ENCODE data around the gene DACT2. TPM values are rescaled to one million over a fixed set of nuclear protein-coding genes. Genes with fewer than 3 reads are reported as not detected.

The DACT2 gene
- total RNA-seq, 3 donors from 2014 or later (not counting 1 experiment from before 2014, with no cell fraction given), result not detected

DNA sequence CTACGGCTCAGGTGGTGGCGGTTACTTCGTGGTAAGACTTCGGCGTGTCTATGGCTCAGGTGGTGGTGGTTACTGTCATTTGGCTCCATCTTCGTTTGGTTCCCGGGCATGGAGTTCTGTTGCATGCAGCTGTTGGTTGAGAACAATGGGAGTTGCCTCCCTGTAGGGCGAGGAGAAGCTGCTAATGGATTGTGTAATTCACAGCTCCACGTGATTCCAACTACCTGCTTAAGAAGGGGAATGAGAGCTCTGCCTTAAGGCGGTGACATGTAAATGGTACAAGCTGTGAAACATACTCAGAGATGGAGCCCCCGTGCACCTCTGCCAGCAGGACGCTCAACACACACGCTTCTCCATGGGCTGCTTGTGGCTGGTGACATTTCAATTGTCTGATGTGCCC is 12.4 kb upstream of the DACT2 start:
- H3K27ac Mint-ChIP-seq, result no peak overlapping the region
- no peaks in the 10 kb centered on the region for H3K4me1 Mint-ChIP-seq
- H3K9me3 ChIP-seq (ENCODE audit: control insufficient read depth, insufficient read depth, low read length), result no peaks in the 10 kb centered on the region
- no peaks in the 10 kb centered on the region for H3K4me1 ChIP-seq (ENCODE audit: control insufficient read depth, insufficient read depth, low read length)
- H3K36me3 Mint-ChIP-seq, result no peaks in the 10 kb centered on the region
- peaks cover 32 to 56% of the 10 kb centered on the region in 2 donors for H3K27me3 Mint-ChIP-seq (ENCODE audit: low read depth in 2 of 2)
- TF ChIP-seq, protein P1, sequence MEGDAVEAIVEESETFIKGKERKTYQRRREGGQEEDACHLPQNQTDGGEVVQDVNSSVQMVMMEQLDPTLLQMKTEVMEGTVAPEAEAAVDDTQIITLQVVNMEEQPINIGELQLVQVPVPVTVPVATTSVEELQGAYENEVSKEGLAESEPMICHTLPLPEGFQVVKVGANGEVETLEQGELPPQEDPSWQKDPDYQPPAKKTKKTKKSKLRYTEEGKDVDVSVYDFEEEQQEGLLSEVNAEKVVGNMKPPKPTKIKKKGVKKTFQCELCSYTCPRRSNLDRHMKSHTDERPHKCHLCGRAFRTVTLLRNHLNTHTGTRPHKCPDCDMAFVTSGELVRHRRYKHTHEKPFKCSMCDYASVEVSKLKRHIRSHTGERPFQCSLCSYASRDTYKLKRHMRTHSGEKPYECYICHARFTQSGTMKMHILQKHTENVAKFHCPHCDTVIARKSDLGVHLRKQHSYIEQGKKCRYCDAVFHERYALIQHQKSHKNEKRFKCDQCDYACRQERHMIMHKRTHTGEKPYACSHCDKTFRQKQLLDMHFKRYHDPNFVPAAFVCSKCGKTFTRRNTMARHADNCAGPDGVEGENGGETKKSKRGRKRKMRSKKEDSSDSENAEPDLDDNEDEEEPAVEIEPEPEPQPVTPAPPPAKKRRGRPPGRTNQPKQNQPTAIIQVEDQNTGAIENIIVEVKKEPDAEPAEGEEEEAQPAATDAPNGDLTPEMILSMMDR (IDR thresholded peaks at IDR 0.05), result no peak
- no peaks in the 10 kb centered on the region for H3K9me3 Mint-ChIP-seq
- DNase-seq (no peak), ATAC-seq (no peak)
- intact Hi-C loops (cut with micrococcal nuclease), result no loop called here
- no peaks in the 10 kb centered on the region for H3K36me3 ChIP-seq (ENCODE audit: control insufficient read depth, insufficient read depth, low read length)
- H3K4me3 ChIP-seq (ENCODE audit: low read length), result no peak overlapping the region
- H3K4me3 Mint-ChIP-seq, result no peak overlapping the region
- no peak overlapping the region for H3K27ac ChIP-seq (ENCODE audit: low read length)
- 56% methylated on average over 13 of the region's 13 CpGs for WGBS (ENCODE audit: insufficient coverage)
- no peaks in the 10 kb centered on the region for H3K27me3 ChIP-seq (ENCODE audit: control insufficient read depth, insufficient read depth, low read length)

DNA sequence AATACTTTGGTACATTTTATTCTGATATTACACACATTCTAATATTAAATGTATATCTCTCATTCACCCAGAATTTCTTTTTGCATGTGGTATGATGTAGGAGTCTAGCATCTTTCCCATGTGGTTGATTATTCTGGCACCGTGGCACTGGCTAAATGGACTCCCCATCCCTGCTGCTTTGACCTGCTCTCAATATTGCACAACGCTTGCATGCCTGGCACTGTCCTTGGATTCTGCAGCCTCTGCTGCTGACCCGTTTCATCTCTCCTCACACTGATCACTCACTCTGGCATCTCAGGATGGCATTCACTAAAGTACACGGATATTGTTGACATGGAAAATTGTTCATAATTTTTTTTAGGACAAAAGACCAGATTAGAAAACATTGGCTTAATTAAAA is 11.5 kb upstream of the DACT2 start:
- Mint-ChIP-seq H3K9me3 (no peaks in the 10 kb centered on the region), H3K4me1 (no peaks in the 10 kb centered on the region), H3K27me3 (ENCODE audit: low read depth in 2 of 2) (peaks cover 40 to 65% of the 10 kb centered on the region in 2 donors), H3K36me3 (no peaks in the 10 kb centered on the region), H3K27ac (no peak overlapping the region), H3K4me3 (no peak overlapping the region)
- no peaks in the 10 kb centered on the region for H3K36me3 ChIP-seq (ENCODE audit: control insufficient read depth, insufficient read depth, low read length)
- TF ChIP-seq, protein P1 (IDR thresholded peaks at IDR 0.05), result no peak
- H3K9me3 ChIP-seq (ENCODE audit: control insufficient read depth, insufficient read depth, low read length), result no peaks in the 10 kb centered on the region
- 77% methylated on average over 4 of the region's 4 CpGs for WGBS (ENCODE audit: insufficient coverage)
- no peaks in the 10 kb centered on the region for H3K27me3 ChIP-seq (ENCODE audit: control insufficient read depth, insufficient read depth, low read length)
- H3K4me3 ChIP-seq (ENCODE audit: low read length), result no peak overlapping the region
- no peaks in the 10 kb centered on the region for H3K4me1 ChIP-seq (ENCODE audit: control insufficient read depth, insufficient read depth, low read length)
- intact Hi-C loops (cut with micrococcal nuclease), result no loop called here
- ATAC-seq (no peak), DNase-seq (no peak)
- no peak overlapping the region for H3K27ac ChIP-seq (ENCODE audit: low read length)

DNA sequence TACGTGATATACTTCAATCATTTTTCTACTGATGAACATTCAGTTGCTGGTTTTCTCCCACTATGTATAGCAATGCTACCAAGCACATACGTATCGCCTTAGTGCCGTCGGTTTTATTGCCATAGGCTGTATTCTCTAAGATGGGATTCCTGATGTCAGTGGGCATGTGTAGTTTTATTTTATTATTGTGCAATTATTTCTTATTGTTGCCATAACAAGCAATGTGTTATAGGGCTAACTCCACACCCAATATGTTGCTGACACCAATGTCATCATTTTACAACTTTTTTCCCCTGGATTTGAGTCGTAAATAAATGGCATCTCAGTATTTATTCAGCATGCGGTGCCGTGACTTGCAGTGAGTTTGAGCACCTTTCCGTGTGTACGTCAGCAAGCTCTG is 10.8 kb upstream of the DACT2 start:
- Histone ChIP-seq H3K27me3 (ENCODE audit: control insufficient read depth, insufficient read depth, low read length) (no peaks in the 10 kb centered on the region), H3K36me3 (ENCODE audit: control insufficient read depth, insufficient read depth, low read length) (no peaks in the 10 kb centered on the region), H3K9me3 (ENCODE audit: control insufficient read depth, insufficient read depth, low read length) (no peaks in the 10 kb centered on the region), H3K4me1 (ENCODE audit: control insufficient read depth, insufficient read depth, low read length) (no peaks in the 10 kb centered on the region), H3K27ac (ENCODE audit: low read length) (no peak overlapping the region), H3K4me3 (ENCODE audit: low read length) (no peak overlapping the region)
- 86% methylated on average over 8 of the region's 10 CpGs for WGBS (ENCODE audit: insufficient coverage)
- H3K27ac Mint-ChIP-seq, result no peak overlapping the region
- H3K4me1 Mint-ChIP-seq, result no peaks in the 10 kb centered on the region
- no peak overlapping the region for H3K4me3 Mint-ChIP-seq
- H3K27me3 Mint-ChIP-seq (ENCODE audit: low read depth in 2 of 2), result peaks cover 44 to 72% of the 10 kb centered on the region in 2 donors
- TF ChIP-seq, protein P1 (IDR thresholded peaks at IDR 0.05), result no peak
- intact Hi-C loops (cut with micrococcal nuclease), result no loop called here
- H3K36me3 Mint-ChIP-seq, result no peaks in the 10 kb centered on the region
- DNase-seq (no peak), ATAC-seq (no peak)
- no peaks in the 10 kb centered on the region for H3K9me3 Mint-ChIP-seq

DNA sequence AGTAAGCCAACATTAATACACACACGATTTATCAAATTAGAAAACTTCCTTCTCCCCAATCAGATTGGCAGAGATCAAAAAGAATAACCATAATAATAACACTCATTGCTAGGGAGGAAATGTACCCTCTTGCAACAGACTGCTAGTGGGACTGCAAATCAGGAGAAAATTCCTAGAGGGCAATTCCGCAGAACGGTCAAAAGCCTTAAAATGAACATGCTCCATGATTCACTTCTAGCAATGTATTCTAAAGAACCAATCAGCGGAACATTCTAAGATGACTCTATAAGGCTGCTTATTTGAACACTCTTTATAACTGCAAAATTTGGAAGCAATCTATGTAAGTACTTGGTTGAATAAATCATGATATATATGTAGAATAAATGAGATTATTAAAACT is 8.5 kb upstream of the DACT2 start:
- no peaks in the 10 kb centered on the region for H3K36me3 Mint-ChIP-seq
- DNase-seq, result no peak
- no peaks in the 10 kb centered on the region for H3K9me3 Mint-ChIP-seq
- Histone ChIP-seq H3K4me1 (ENCODE audit: control insufficient read depth, insufficient read depth, low read length) (no peaks in the 10 kb centered on the region), H3K27ac (ENCODE audit: low read length) (no peak overlapping the region), H3K9me3 (ENCODE audit: control insufficient read depth, insufficient read depth, low read length) (no peaks in the 10 kb centered on the region), H3K4me3 (ENCODE audit: low read length) (no peak overlapping the region), H3K27me3 (ENCODE audit: control insufficient read depth, insufficient read depth, low read length) (no peaks in the 10 kb centered on the region), H3K36me3 (ENCODE audit: control insufficient read depth, insufficient read depth, low read length) (no peaks in the 10 kb centered on the region)
- WGBS (ENCODE audit: insufficient coverage), result 76% methylated on average over 3 of the region's 4 CpGs
- no peak for ATAC-seq
- intact Hi-C loops (cut with micrococcal nuclease), result no loop called here
- no peak overlapping the region for H3K4me3 Mint-ChIP-seq
- H3K27ac Mint-ChIP-seq, result no peak overlapping the region
- TF ChIP-seq, protein P1 (IDR thresholded peaks at IDR 0.05), result no peak
- H3K27me3 Mint-ChIP-seq (ENCODE audit: low read depth in 2 of 2), result peaks cover 48 to 79% of the 10 kb centered on the region in 2 donors
- H3K4me1 Mint-ChIP-seq, result no peaks in the 10 kb centered on the region
